Effector memory CD4-positive, alpha-beta T cell (primary cell): Measurements from ENCODE around the gene HAO1.
"Not testable (repeated sequence)": the region's sequence is repeated elsewhere in the genome, so short reads cannot be mapped to it uniquely, and the experiment has no call there.

Experiments used
- DNase-seq, 3 donors: peaks; one replicate each; pipeline ENCODE4 v3.0.0-alpha.2; 2020
- H3K27ac ChIP-seq: 2 replicates; pipeline ENCODE4 v1.7.0; 2013; ENCODE audit warnings: mild to moderate bottlenecking, low read length, moderate library complexity; ENCODE audit not compliant: insufficient read depth, poor library complexity, severe bottlenecking
- H3K27me3 ChIP-seq: replicated peaks from 2 replicates; pipeline ENCODE4 v1.7.0; 2013; ENCODE audit warnings: mild to moderate bottlenecking, low read length; ENCODE audit not compliant: insufficient read depth, control insufficient read depth, poor library complexity, severe bottlenecking
- H3K36me3 ChIP-seq: 2 replicates; pipeline ENCODE4 v1.7.0; 2013; ENCODE audit warnings: mild to moderate bottlenecking, low read length, moderate library complexity; ENCODE audit not compliant: control insufficient read depth, insufficient read depth
- H3K4me1 ChIP-seq: 2 replicates; pipeline ENCODE4 v1.7.0; 2013; ENCODE audit warnings: low read length, mild to moderate bottlenecking; ENCODE audit not compliant: control insufficient read depth, insufficient read depth, poor library complexity, severe bottlenecking
- H3K4me3 ChIP-seq: 2 replicates; pipeline ENCODE4 v1.7.0; 2013; ENCODE audit warnings: low read length, low read depth, mild to moderate bottlenecking; ENCODE audit not compliant: insufficient read depth, poor library complexity, severe bottlenecking
- H3K9me3 ChIP-seq: 2 replicates; pipeline ENCODE4 v1.7.0; 2013; ENCODE audit warnings: mild to moderate bottlenecking, low read length, moderate library complexity; ENCODE audit not compliant: control insufficient read depth

HAO1 gene

GRCh38 chr20:7848351-7848750 is 91.9 kb downstream of the HAO1 start:
- Histone ChIP-seq H3K27ac (no peak overlapping the region), H3K27me3 (no peaks in the 10 kb centered on the region), H3K4me3 (no peak overlapping the region), H3K36me3 (no peaks in the 10 kb centered on the region), H3K9me3 (no peaks in the 10 kb centered on the region), H3K4me1 (no peaks in the 10 kb centered on the region)
- no peak for DNase-seq

GRCh38 chr20:7843613-7844012 is 96.6 kb downstream of the HAO1 start:
- H3K27me3 ChIP-seq: no peaks in the 10 kb centered on the region
- H3K9me3 ChIP-seq: no peaks in the 10 kb centered on the region
- H3K27ac ChIP-seq: no peak overlapping the region
- no peak overlapping the region for H3K4me3 ChIP-seq
- H3K4me1 ChIP-seq: no peaks in the 10 kb centered on the region
- no peak for DNase-seq
- H3K36me3 ChIP-seq: no peaks in the 10 kb centered on the region

- Histone ChIP-seq H3K9me3 (no peaks in the 10 kb centered on the region), H3K27me3 (no peaks in the 10 kb centered on the region), H3K27ac (no peak overlapping the region), H3K36me3 (no peaks in the 10 kb centered on the region), H3K4me1 (no peaks in the 10 kb centered on the region), H3K4me3 (no peak overlapping the region)
- DNase-seq: no peak
These were observed 98.3 kb downstream of the HAO1 start for GRCh38 chr20:7841971-7842310.

- H3K27ac ChIP-seq: no peak overlapping the region
These were observed 98.8 kb downstream of the HAO1 start for GRCh38 chr20:7841291-7841970.

GRCh38 chr20:7836076-7836475 is 104.2 kb downstream of the HAO1 start:
- Histone ChIP-seq H3K36me3 (no peaks in the 10 kb centered on the region), H3K4me3 (no peak overlapping the region), H3K27me3 (no peaks in the 10 kb centered on the region), H3K27ac (no peak overlapping the region), H3K4me1 (no peaks in the 10 kb centered on the region), H3K9me3 (no peaks in the 10 kb centered on the region)
- DNase-seq: no peak

More at GRCh38 chr20:7841291-7841970, 98.8 kb downstream of the HAO1 start:
- H3K36me3 ChIP-seq: no peaks in the 10 kb centered on the region
- no peaks in the 10 kb centered on the region for H3K9me3 ChIP-seq
- no peak overlapping the region for H3K4me3 ChIP-seq
- no peaks in the 10 kb centered on the region for H3K27me3 ChIP-seq
- H3K4me1 ChIP-seq: no peaks in the 10 kb centered on the region
- no peak for DNase-seq

- not testable (repeated sequence) for H3K4me3 ChIP-seq, H3K36me3 ChIP-seq, DNase-seq
These were observed 105.8 kb downstream of the HAO1 start for GRCh38 chr20:7834441-7834840.

More at GRCh38 chr20:7834441-7834840, 105.8 kb downstream of the HAO1 start:
- not testable (repeated sequence) for H3K27me3 ChIP-seq, H3K4me1 ChIP-seq, H3K27ac ChIP-seq, H3K9me3 ChIP-seq
